GM12892 (cell line): ENCODE results near the gene LHX4.

Source experiments
- DNase-seq: peaks from one replicate; pipeline ENCODE4 v3.0.0; 2011; ENCODE audit not compliant: insufficient read length
- FAIRE-seq: peaks from 2 replicates; lab custom pipeline; 2011; peaks lifted over from hg19 to GRCh38; lab: Jason Lieb, UNC
- POLR2A ChIP-seq: IDR thresholded peaks from 2 replicates; pipeline ENCODE4 v1.6.1; 2011; ENCODE audit warnings: low read depth, low read length, control low read depth
- POLR2AphosphoS5 ChIP-seq: IDR thresholded peaks from 2 replicates; pipeline ENCODE4 v1.6.1; 2011; ENCODE audit warnings: low read depth, low read length, control low read depth
- TAF1 ChIP-seq: IDR thresholded peaks from 2 replicates; pipeline ENCODE4 v1.6.1; 2011; ENCODE audit warnings: low read depth, mild to moderate bottlenecking, control low read depth, low read length, borderline replicate concordance

LHX4 gene

GRCh38 chr1:180269645-180270529 lies 39.8 kb downstream of the LHX4 start:
- no peak for DNase-seq
- FAIRE-seq = no peak
- TF ChIP-seq POLR2A = no peak
- TF ChIP-seq POLR2AphosphoS5 = no peak
- TF ChIP-seq TAF1 = no peak

DNA sequence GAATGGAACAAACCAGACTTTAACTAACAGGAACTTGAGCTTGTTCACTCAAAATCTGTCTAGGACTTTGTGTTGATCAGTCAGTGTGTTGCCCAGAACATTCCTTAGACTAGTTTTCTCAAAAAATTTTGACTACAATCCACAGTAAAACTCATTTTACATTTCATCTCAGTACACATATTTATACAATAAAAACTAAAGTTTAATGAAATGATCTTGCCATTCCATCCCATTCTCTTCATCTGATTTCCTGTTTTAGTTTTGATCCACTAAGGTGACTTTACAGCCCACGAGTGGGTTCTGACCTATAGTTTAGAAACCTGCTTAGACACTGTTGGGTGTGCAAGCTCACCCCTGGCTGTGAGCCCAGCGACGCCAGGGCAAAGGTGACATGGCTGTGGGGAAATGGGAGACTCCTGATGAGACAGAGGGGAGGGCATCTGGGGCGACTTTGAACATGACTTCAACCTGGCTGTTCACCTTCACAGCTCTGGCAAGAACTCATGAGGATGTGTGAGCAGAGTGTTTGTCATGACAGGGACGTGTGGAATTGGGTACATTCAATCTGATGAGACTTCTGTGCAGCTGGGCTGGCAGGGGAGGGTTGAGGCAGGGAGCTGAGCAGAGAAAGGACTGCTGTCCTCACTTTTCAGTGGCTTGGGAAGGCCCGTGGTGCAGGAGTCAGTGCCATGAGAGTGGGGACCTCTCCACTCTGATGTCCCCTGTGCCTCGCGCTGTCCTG lies 40.6 kb downstream of the LHX4 start:
- no peak for DNase-seq
- no peak for FAIRE-seq
- TF ChIP-seq POLR2AphosphoS5 (no peak), TAF1 (no peak), POLR2A (no peak)

DNA sequence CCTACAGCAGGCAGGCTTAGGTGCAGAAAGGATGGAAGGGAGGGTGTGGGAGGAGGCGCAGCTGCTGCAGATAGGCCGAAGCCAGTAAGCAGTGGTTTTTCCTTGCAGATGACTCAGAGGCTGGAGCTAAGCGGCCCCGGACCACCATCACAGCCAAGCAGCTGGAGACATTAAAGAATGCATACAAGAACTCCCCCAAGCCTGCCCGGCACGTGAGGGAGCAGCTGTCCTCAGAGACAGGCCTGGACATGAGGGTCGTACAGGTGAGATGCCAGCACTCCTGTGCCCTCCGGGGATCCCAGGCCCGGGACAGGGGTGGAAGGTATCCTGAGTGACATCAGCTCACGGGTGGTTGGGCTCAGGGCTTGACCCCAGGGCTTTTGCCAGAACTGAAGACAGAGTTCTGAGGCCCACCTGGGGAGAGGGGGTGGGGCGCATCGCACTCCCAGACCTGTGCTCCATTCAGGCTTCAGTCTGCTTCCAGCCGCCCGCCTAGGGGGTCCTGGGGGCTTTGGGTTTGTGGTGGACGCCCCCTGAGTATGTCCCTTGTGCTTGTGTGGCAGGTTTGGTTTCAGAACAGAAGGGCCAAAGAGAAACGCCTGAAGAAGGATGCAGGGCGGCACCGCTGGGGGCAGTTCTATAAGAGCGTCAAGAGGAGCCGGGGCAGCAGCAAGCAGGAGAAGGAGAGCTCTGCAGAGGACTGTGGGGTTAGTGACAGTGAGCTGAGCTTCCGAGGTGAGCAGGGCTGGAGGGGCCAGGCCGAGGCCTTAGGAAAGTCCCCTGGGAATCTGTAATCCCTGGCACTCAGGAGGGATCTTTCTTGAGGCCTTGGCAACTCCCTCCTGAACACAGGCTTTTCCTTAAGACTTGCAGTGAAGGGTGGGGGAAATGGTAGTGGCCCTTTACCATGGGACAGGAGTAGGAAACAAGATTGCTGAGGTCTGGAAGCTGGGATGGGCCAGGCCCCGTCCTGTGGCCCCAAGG lies 41.5 kb downstream of the LHX4 start:
- FAIRE-seq = no peak
- no peak for TF ChIP-seq POLR2AphosphoS5
- TF ChIP-seq TAF1 = no peak
- TF ChIP-seq POLR2A = no peak
- no peak for DNase-seq

DNA sequence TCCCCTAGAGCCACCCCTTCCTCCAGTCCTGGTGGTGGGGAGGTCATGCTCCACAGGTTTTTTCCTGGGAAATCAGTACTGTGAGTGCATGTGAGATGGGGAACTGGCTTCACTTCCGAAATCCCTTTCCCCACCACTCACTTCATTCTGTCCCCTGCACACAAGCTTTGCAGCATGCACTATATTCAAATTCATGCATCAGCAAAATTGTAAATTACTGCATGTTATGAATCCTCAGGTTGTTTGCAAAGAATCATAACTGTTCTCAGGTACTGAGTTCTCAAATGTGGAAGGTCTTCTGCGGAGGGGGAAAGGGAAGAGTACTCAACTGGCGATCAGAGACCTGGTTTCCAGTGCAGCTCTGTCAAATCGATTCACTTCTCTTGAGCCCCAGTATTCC lies 42.3 kb downstream of the LHX4 start:
- FAIRE-seq = no peak
- DNase-seq = no peak
- no peak for TF ChIP-seq POLR2A
- TF ChIP-seq TAF1 = no peak
- no peak for TF ChIP-seq POLR2AphosphoS5

DNA sequence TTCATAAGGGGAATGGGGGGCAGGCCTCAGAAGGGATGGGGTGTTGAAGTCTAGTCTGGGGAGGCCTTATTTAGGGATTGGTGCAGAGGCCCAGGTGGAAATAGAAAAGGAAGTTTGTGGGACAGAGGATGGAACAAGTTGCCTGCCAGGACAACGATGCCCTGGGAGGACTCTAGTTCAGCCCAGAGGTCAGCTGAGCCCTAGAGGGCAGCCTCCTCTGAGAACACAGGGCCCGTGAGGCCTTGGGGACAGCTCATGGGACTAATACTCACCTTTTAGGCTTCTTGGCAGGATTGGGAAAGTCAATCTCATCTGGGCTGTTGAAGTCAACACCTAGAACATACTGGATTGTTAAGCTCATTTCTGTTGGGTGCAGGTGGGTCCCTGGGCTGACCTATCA lies 43.0 kb downstream of the LHX4 start:
- TF ChIP-seq POLR2AphosphoS5 (no peak), POLR2A (no peak)

DNA sequence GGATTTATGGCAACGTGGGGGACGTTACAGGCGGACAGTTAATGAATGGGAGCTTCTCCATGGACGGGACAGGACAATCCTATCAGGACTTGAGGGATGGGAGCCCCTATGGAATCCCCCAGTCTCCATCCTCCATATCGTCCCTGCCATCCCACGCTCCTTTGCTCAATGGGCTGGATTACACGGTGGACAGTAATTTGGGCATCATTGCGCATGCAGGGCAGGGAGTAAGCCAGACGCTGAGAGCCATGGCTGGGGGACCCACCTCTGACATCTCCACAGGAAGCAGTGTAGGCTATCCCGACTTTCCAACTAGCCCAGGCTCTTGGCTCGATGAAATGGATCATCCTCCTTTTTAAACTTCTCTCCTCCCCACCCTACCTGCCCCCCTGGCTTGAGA lies 44.2 kb downstream of the LHX4 start:
- FAIRE-seq (no peak), DNase-seq (no peak)
- TF ChIP-seq POLR2A = no peak
- TF ChIP-seq TAF1 = no peak
- no peak for TF ChIP-seq POLR2AphosphoS5

More for the DNA sequence above, 43.0 kb downstream of the LHX4 start:
- FAIRE-seq (no peak), DNase-seq (no peak)

DNA sequence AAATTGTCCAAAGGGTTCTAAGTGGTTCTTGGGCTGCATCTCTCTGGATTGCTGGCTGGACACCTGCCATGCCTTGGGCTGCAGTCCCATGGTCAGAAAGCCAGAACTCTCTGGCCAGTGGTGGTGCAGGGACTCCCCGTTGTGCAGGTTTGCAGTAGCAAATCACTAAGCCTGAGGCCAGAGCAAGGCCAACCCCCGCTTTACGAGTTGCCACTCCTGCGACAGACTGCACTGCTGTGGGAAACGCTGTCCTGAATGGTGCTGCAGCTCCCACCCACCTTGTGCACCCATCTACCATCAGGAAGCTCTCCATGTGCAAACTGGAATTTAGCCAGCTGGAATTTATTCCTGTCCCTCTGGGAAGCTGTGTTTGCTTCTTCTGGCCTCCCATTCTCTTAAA lies 45.7 kb downstream of the LHX4 start:
- DNase-seq (no peak), FAIRE-seq (no peak)
- TF ChIP-seq POLR2A (no peak), TAF1 (no peak), POLR2AphosphoS5 (no peak)

GRCh38 chr1:180277476-180278193 lies 47.6 kb downstream of the LHX4 start:
- TF ChIP-seq POLR2AphosphoS5 = no peak
- no peak for TF ChIP-seq POLR2A
- TF ChIP-seq TAF1 = no peak
- FAIRE-seq (no peak), DNase-seq (no peak)

GRCh38 chr1:180278194-180278515 lies 48.1 kb downstream of the LHX4 start:
- TF ChIP-seq POLR2A = no peak
- no peak for TF ChIP-seq POLR2AphosphoS5
- no peak for TF ChIP-seq TAF1
- no peak for DNase-seq
- FAIRE-seq = no peak

DNA sequence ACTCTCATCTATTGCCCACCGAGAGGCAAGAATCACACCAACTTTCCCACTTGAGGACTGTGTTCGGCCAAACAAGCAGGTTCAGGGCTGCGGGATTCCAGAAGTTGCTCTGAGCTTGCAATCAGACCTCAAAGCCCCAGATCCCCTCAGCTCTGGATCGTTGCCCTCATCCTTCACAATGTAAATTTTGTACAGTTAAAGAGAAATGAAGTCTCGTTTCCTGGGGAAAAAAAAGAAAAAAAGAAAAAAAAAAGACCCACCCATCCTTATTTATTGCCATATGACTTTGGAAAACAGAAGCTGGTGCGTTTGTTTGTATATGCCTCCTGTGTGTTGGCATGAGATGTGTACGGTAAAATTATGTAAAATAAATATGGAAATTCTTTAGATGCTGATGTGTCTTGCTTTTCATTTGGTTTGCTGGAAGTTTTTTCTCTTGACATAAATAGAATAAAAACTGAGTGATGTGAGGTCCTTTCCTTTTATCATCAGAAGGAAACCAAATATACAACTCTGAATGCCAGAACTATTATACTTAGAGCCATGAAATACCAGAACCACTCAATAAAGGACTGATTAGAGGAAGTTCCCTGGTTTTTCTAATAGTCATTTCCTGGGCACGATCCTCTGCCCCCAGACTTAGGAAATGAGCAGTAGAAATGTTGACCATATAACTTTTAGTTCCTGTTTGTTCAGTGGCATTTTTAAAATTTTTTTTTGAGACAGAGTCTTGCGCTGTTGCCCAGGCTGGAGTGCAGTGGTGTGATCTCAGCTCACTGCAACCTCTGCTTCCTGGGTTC lies 48.7 kb downstream of the LHX4 start:
- TF ChIP-seq POLR2A (no peak), TAF1 (no peak), POLR2AphosphoS5 (no peak)
- FAIRE-seq = no peak
- no peak for DNase-seq
